Adrenal gland (tissue), 19 donors: ENCODE results near the gene ST6GALNAC5. TPM values are rescaled to one million over a fixed set of nuclear protein-coding genes. Genes with fewer than 3 reads are reported as not detected.
"Not testable (repeated sequence)": the region's sequence is repeated elsewhere in the genome, so short reads cannot be mapped to it uniquely, and the experiment has no call there.

Experiments used
- DNase-seq, 7 donors: peaks; one replicate each; pipeline ENCODE4 v3.0.0-alpha.2; 2019 to 2020
- H3K27ac ChIP-seq, 5 donors: fragments of 200-600 bp; sonication (generic) in 4 of 5; 1 replicate in 3 of 5; 2 replicates in 2 of 5; pipeline versions ENCODE4 v1.5.1 to v1.8.0; 2016 to 2020; ENCODE audit warnings: mild to moderate bottlenecking in 1 of 5
- H3K27me3 ChIP-seq: fragments of 200-600 bp; 2 replicates; pipeline ENCODE4 v1.8.0; 2021
- H3K36me3 ChIP-seq, 2 donors: fragments of 200-600 bp; replicated peaks in 1 of 2; 1 replicate in 1 of 2; 2 replicates in 1 of 2; pipeline versions ENCODE4 v1.5.1 to v1.8.0; 2018 to 2022
- H3K4me1 ChIP-seq, 2 donors: fragments of 200-600 bp; replicated peaks in 1 of 2; 1 replicate in 1 of 2; 2 replicates in 1 of 2; pipeline versions ENCODE4 v1.5.1 to v1.8.0; 2018 to 2021
- H3K4me3 ChIP-seq, 4 donors: fragments of 200-600 bp; sonication (generic) in 3 of 4; one replicate each; pipeline ENCODE4 v1.5.1; 2016 to 2018
- H3K9me3 ChIP-seq, 3 donors: fragments of 200-600 bp; sonication (generic) in 1 of 3; replicated peaks in 1 of 3; 1 replicate in 2 of 3; 2 replicates in 1 of 3; pipeline versions ENCODE4 v1.5.1 to v1.8.0; 2016 to 2021
- POLR2A ChIP-seq, 2 donors: fragments of 450-650 bp; IDR thresholded peaks; one replicate each; pipeline ENCODE4 v1.6.1; 2017; ENCODE audit warnings: antibody characterized with exemption in 2 of 2, mild to moderate bottlenecking in 2 of 2, moderate library complexity in 1 of 2
- WGBS, 4 donors: extraction: QIAGEN DNeasy Blood & Tissue Kit in 2 of 4; methylation state at CpG; one replicate each; pipeline versions ENCODE4 v1.1.5 to v1.1.7; 2013 to 2017; 5-methylcytosine and 5-hydroxymethylcytosine counted together
- intact Hi-C, 2 donors: fragments of 100-400 bp; cut with DNase I; formaldehyde crosslinking; loops; one replicate each; pipeline versions ENCODE4 v1.14.1 to v1.15.0; 2022 to 2023
- long read RNA-seq, 10 donors: library from polyadenylated mRNA in 3 of 10; unstranded in 2 of 10; stranded (forward) in 1 of 10; transcript quantifications; one replicate each; pipeline ENCODE4 v2.0.0 and lab custom pipeline, GENCODE V29; 2021 to 2026
- polyA plus RNA-seq, 3 donors: library from polyadenylated mRNA; stranded (reverse); fragments of 200-250 nt in 2 of 3; fragments of 350-450 nt in 1 of 3; fragmentation: Illumina TruSeq in 1 of 3; extraction: RNeasy Lipid Tissue Mini Kit (QIAGEN cat#74804) in 1 of 3; gene quantifications; one replicate each; pipeline ENCODE4 v1.2.3, GENCODE V29; 2013 to 2014
- total RNA-seq, 9 donors: library from RNA; depleted of rRNA in 4 of 9; stranded (reverse); fragments of >200 nt in 4 of 9; fragments of 120-200 nt in 1 of 9; fragmentation: NEBNext Ultra II Directional in 1 of 9; extraction: Animal tissue kit (Norgen Biotek cat#: 25700) in 1 of 9; gene quantifications; one replicate each; pipeline versions ENCODE4 v1.1.0 to v1.2.4, GENCODE V29; 2013 to 2023
- TF ChIP-seq, protein P1 (sequence below), 6 experiments: fragments of 450-650 bp in 4 of 6; fragments of 200-600 bp in 2 of 6; sonication (generic) in 1 of 6; IDR thresholded peaks; 1 replicate in 5 of 6; 2 replicates in 1 of 6; pipeline versions ENCODE4 v1.5.1 to v1.8.0; 2016 to 2021; ENCODE audit warnings: antibody characterized with exemption in 6 of 6, mild to moderate bottlenecking in 2 of 6, moderate library complexity in 1 of 6
- donor health status: healthy with polysubstance abuse.
- donor health status: Bipolar disorder and iron deficiency.
- donor health status: DM: yes; HTN: yes; CAD: no.
- donor health status: DM: no; HTN: no; CAD: no.
- donor health status: DM: no; HTN: no; CAD: no.
- donor health status: DM: yes; HTN: yes; CAD: no.

Gene ST6GALNAC5
- total RNA-seq (10 to 100 TPM in 7 of 9 donors, 1 to 10 TPM in 2; 1.1 to 48.4 (median 27.7) TPM), polyA plus RNA-seq (1 to 10 TPM; 4.5 to 8.4 (median 5.1) TPM)
- long read RNA-seq, donor 1 = 0 reads
- long read RNA-seq, donor 2 = 0 reads
- long read RNA-seq, donor 3 = 0 reads
- long read RNA-seq, donor 4, transcript ST6GALNAC5-202 (5 exons, 3,751 nt) = major isoform, 5 of 12 reads
- long read RNA-seq, donor 4, partial matches to known transcripts = 1 of 12 reads
- long read RNA-seq, donor 4, other reads (novel, unspliced or antisense) = 2 of 12 reads
- long read RNA-seq, donor 5, transcript ST6GALNAC5-202 (5 exons, 3,751 nt) = major isoform, 20 of 38 reads
- long read RNA-seq, donor 5, partial matches to known transcripts = 5 of 38 reads
- long read RNA-seq, donor 5, other reads (novel, unspliced or antisense) = 4 of 38 reads
- long read RNA-seq, donor 6, partial matches to known transcripts = 3 of 11 reads
- long read RNA-seq, donor 6, other reads (novel, unspliced or antisense) = 2 of 11 reads
- long read RNA-seq, donor 7 = 0 reads
- long read RNA-seq, donor 8 = 0 reads
- long read RNA-seq, donor 9, partial matches to known transcripts = 0 of 1 reads
- long read RNA-seq, donor 9, other reads (novel, unspliced or antisense) = 0 of 1 reads
- long read RNA-seq, donor 10 = 0 reads

DNA sequence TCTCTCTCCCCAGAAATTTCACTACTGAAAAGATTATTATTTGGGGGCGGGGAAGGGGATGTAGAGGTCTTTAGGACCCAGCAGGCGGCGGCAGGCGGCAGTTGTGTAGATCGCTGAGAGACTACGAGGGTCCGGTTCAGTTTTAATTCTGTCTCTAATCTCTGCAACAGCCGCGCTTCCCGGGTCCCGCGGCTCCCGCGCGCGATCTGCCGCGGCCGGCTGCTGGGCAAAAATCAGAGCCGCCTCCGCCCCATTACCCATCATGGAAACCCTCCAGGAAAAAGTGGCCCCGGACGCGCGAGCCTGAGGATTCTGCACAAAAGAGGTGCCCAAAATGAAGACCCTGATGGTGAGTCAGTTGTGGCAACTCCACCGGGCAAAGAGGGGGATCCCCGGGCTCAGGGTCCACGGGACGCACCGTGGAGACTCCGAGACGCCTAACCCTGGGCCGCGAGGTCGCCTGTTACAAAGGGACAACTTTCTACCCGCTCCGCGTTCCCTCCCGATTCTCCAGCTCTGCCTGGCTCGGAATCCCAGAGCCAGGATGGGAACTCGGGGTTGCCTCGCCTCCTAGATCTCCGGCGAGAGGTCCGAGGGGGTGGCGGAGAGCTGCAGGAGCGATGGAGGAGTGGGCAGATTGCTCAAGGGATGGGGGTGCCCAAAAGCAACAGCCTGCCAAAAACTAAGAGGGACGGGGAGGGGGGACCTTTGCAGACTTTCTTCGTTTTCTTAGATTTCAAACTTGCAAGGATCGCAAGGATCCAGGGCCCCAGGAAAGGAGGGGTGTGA lies at the start of gene ST6GALNAC5:
Gene ST6GALNAC5 (plus strand): TSS at position 139 of the 789 bp plus-strand sequence.
- H3K27me3 ChIP-seq = no peaks in the 10 kb centered on the region
- intact Hi-C loops = no loop called here
- H3K4me3 ChIP-seq = peak within 1 kb of the TSS; percentile 26 to 66 (median 52)
- peak; percentile 43 to 64 (median 50) for DNase-seq
- H3K36me3 ChIP-seq = no peaks in the 10 kb centered on the region
- no peaks in the 10 kb centered on the region for H3K9me3 ChIP-seq
- H3K4me1 ChIP-seq = peaks cover 8 to 17% of the 10 kb centered on the region in 2 donors
- peak in 1 of 2 donors; percentile 48 for TF ChIP-seq POLR2A (IDR thresholded peaks at IDR 0.05)
- TF ChIP-seq, protein P1, sequence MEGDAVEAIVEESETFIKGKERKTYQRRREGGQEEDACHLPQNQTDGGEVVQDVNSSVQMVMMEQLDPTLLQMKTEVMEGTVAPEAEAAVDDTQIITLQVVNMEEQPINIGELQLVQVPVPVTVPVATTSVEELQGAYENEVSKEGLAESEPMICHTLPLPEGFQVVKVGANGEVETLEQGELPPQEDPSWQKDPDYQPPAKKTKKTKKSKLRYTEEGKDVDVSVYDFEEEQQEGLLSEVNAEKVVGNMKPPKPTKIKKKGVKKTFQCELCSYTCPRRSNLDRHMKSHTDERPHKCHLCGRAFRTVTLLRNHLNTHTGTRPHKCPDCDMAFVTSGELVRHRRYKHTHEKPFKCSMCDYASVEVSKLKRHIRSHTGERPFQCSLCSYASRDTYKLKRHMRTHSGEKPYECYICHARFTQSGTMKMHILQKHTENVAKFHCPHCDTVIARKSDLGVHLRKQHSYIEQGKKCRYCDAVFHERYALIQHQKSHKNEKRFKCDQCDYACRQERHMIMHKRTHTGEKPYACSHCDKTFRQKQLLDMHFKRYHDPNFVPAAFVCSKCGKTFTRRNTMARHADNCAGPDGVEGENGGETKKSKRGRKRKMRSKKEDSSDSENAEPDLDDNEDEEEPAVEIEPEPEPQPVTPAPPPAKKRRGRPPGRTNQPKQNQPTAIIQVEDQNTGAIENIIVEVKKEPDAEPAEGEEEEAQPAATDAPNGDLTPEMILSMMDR (IDR thresholded peaks at IDR 0.05) = peak in 2 of 6 experiments; percentile 23 to 28
- H3K27ac ChIP-seq = peak within 1 kb of the TSS in 4 of 5 donors; percentile 17 to 70 (median 58)
- 0 to 1% (median 0%) methylated on average over 36 to 50 of the region's 50 CpGs for WGBS, 4 donors

DNA sequence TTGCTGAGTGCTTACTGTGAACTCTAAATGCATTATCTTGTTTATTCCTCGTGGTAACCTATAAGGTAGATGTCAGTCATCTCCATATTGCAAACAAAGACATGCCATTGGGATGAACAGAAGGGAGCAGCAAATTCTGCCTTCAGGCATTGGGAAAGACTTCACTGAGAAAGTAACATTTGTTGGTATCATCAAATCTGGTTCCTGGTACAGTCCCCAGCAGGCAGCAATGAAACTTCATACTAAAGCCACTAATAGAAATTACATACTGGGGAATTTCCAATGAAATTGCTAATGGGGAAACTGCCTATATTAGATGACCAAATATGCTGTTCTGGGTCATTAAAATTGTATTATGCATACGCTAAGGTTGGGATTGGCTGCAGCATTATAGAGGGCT lies 47.3 kb upstream of the ST6GALNAC5 start:
- WGBS, 4 donors = 70 to 81% (median 72%) methylated on average over 2 of the region's 2 CpGs
- Histone ChIP-seq H3K36me3 (no peaks in the 10 kb centered on the region), H3K27ac (no peak overlapping the region), H3K9me3 (no peaks in the 10 kb centered on the region), H3K4me3 (no peak overlapping the region), H3K4me1 (no peaks in the 10 kb centered on the region), H3K27me3 (no peaks in the 10 kb centered on the region)
- no peak for TF ChIP-seq POLR2A (IDR thresholded peaks at IDR 0.05)
- TF ChIP-seq, protein P1 (IDR thresholded peaks at IDR 0.05) = no peak
- no peak for DNase-seq
- intact Hi-C loops = no loop called here

DNA sequence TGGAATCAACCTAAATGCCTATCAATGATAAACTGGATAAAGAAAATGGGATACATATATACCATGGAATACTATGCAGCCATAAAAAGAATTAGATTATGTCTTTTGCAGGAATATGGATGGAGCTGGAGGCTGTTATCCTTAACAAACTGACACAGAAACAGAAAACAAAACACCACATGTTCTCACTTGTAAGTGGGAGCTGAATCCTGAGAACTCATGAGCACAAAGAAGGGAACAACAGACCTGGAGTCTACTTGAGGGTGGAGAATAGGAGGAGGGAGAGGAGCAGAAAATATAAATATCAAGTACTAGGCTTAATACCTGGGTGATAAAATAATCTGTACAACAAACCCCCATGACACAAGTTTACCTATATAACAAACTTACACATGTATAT lies 44.3 kb upstream of the ST6GALNAC5 start:
- intact Hi-C loops, H3K27me3 ChIP-seq, H3K4me3 ChIP-seq, H3K27ac ChIP-seq, H3K4me1 ChIP-seq, H3K36me3 ChIP-seq, H3K9me3 ChIP-seq, DNase-seq: not testable (repeated sequence)

- Histone ChIP-seq H3K9me3 (no peaks in the 10 kb centered on the region), H3K27ac (no peak overlapping the region), H3K4me3 (no peak overlapping the region), H3K4me1 (no peaks in the 10 kb centered on the region), H3K27me3 (no peaks in the 10 kb centered on the region), H3K36me3 (no peaks in the 10 kb centered on the region)
- intact Hi-C loops = no loop called here
- DNase-seq = no peak
- TF ChIP-seq POLR2A (IDR thresholded peaks at IDR 0.05) = no peak
- TF ChIP-seq, protein P1 (IDR thresholded peaks at IDR 0.05) = no peak
Observed at GRCh38 chr1:76824106-76824505, 43.2 kb upstream of the ST6GALNAC5 start.
